ENCODE measurements around the gene SRPRA. TPM values are rescaled to one million over a fixed set of nuclear protein-coding genes. Genes with fewer than 3 reads are reported as not detected.
"Not testable (repeated sequence)": the region's sequence is repeated elsewhere in the genome, so short reads cannot be mapped to it uniquely, and the experiment has no call there.

Gene SRPRA
- 10 to 100 TPM; 79.3 to 89.1 (median 82.9) TPM for polyA plus RNA-seq (ENCODE audit: insufficient read length in 4 of 4)

DNA sequence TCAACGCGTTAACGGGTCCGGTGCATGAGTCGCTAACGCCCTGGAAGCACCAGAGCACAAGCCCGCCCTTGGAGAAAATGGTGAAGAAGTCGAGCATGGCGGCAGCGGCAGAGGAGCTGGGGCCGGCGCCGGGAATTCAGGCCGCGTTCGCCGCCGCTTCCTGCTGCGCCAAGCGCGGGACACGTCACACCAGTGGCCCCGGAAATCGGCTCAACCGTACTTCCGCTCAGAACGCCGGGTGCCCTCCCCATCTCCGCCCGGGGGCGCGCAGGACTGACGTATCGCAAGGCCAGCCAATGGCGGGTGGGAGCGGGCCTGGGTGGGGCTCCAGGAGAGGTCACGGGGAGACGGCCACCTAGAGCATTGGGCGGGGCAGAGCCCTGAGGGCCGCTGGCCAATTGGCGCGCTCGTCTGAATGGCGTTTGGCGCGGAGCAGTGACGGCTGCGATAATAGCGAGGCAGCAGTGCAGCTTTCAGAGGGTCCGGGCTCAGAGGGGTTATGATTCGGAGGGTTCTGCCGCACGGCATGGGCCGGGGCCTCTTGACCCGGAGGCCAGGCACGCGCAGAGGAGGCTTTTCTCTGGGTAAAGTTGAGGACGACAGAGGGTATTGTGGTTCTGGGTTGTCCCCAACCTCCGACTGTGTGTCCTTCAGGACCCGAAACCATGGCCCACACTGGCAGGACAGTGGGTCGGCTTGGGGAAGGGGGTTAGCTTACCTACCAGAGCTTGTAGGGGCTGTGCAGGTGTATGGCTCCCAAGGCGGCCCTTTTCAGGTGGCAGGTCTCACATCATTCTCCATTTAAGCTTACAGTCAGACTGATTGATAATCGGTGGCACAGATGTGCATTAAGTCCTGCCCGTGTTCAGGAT, at the start of gene SRPRA, which contains the start of gene FOXRED1:
Gene SRPRA, minus strand, starts transcription at position 188 of the 872 bp plus-strand sequence. Its CDS starts 91 bp downstream, at position 97.
Gene FOXRED1, plus strand, starts transcription at position 447 of the 872 bp plus-strand sequence. Its CDS starts 53 bp downstream, at position 500.
- DNase-seq (ENCODE audit: low read depth in 4 of 4, low spot score in 3 of 4) = peak; percentile 95 to 96 (median 96)

DNA sequence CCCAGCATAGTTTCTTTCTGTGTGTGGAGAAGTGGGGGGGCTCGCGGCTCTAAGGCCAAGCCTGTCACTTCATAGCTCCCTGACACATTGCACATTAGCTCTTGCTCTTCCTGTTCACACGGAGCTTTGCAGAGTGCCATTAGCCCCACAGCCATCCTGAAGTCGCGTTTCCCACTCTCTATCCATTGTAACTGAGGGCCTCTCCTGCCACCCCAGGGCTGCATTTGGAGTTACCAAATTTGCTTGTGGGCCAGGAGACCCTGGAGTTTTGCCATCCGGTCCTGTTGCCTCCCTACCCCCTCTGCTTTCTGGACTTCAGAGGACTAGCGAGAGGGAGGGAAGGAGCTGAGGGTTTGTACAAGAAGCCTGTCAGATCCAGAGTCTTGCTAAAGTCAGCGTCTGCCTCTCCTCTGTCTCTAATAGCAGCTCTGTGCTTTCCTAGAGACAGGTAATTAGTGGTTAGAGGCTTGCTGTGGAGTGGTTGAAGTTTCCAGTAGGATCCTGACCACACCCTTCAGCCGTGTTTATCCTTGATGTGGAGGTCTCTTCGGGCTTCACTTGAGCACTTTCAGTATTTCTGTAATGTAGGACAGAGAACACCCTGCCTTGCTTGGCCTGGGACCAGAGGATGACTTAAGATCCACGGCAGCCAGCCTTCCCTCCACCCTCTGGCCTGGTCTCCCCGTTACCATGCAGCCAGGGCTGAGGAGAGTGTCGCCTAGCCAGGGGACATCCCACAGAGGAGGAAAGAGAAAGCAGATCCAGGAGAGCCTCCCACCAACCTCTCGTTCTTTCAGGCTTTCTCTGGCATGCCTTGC, 49.3 kb upstream of the SRPRA start:
- no peak for DNase-seq (ENCODE audit: low read depth in 4 of 4, low spot score in 3 of 4)

GRCh38 chr11:126317432-126317755, 48.7 kb upstream of the SRPRA start:
- no peak for DNase-seq (ENCODE audit: low read depth in 4 of 4, low spot score in 3 of 4)

GRCh38 chr11:126313826-126314225, 45.1 kb upstream of the SRPRA start:
- DNase-seq (ENCODE audit: low read depth in 4 of 4, low spot score in 3 of 4) = no peak

GRCh38 chr11:126312961-126313360, 44.3 kb upstream of the SRPRA start:
- no peak for DNase-seq (ENCODE audit: low read depth in 4 of 4, low spot score in 3 of 4)

DNA sequence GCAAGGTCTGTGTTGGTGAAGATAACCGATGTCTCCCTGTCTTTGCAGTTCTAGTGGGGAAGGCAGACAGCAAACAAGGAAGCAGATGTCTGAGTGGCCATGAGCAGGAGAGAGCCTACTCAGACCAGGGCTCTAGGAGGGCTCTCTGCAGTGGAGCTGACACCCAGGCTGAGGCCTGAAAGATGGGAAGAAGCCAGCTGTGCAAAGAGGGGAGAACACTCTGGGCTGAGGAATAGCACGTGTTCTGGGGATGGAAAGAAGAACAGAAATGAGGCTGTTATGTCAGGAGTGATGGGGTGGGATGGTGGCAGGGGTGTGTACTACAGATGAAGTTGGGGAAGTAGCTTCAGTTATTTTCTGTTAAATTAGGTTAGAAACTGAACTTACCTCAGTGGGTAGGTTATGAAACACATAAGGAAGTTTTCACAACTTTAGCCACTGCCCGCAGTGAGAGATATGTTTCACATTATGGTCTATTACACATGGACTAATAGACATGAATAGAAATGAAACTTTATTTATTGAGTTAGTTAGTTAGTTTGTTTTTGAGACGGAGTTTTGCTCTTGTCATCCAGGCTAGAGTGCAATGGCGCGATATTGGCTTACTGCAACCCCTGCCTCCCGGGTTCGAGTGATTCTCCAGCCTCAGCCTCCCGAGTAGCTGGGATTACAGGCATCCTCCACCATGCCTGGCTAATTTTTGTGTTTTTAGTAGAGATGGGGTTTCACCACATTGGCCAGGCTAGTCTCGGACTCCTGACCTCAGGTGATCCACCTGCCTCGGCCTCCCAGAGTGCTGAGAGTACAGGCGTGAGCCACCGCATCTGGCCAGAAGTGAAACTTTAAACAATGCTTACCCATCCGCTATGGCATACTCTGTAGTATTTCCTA, 43.0 kb upstream of the SRPRA start:
- DNase-seq (ENCODE audit: low read depth in 4 of 4, low spot score in 3 of 4) = no peak

DNA sequence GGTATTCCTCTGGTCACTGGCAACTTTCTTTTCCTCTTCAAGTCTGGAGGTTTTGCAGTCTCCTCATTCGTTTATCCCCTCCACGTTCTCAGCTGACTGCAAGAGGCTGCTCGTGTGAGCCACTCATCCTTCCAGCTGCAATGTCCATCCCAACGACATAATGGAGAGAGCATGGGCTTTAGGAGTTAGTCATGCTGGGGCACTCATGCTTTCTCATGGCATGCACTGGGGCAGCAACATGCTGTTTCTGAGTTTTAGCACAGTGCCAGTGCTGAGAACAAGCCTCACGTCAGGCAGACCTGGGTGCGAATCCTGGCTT, 42.3 kb upstream of the SRPRA start:
- no peak for DNase-seq (ENCODE audit: low read depth in 4 of 4, low spot score in 3 of 4)

GRCh38 chr11:126310200-126310991, 41.7 kb upstream of the SRPRA start:
- DNase-seq (ENCODE audit: low read depth in 4 of 4, low spot score in 3 of 4) = peak in 3 of 4 donors; percentile 63 to 72 (median 69)

DNA sequence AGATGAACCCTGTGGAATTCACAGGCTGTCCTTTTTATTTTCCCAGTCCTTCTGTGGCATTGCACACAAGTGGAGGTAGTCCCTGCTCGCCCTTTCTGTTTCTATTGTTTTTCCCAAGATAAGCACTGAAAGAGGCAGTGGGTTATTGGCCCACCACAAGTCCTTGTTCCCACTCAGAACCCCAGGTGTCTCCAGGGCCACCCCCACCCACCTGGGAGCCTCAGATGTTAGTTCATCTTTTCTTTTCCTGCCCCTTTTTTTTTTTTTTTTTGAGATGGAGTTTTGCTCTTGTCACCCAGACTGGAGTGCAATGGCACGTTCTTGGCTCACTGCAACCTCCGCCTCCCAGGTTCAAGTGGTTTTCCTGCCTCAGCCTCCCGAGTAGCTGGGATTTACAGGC, 40.1 kb upstream of the SRPRA start:
- DNase-seq (ENCODE audit: low read depth in 4 of 4, low spot score in 3 of 4) = not testable (repeated sequence)

DNA sequence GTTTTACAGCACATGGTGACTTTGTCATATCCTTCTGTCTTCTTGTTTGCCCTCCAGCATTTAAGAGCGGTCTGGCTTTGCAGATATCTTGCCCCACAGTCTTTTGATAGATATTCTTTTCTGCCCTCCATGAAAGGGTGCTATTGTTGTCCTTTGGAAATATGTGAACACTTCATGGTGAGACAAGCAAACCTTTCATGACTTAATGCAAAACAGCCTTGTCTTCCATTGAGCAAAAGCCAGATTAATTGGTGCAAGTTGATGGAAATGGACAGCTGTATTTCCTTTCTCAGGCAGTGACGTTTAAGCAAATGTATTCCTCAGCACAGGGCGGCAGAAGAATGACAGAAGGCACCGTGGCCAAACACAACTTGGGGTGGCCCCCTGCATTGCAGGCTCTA, 39.6 kb upstream of the SRPRA start:
- DNase-seq (ENCODE audit: low read depth in 4 of 4, low spot score in 3 of 4) = no peak

DNA sequence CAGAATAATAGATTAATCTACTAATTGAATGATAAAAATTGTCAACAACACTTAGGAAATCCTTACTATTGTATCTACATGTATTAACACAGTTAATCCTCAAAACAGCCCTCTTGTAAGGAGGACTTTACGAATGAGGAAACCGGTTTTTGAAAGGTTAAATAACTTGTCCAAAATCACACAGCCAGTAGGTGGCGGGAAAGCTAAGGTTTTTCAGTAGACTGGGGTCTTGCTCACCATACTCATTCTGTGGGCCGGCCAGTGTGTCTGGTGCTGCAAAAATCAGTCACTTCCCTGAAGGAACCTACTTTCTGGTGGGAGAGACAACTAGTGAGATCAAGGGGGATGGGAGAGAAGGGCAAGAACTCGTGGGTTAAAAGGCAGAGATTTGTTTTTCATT, 39.0 kb upstream of the SRPRA start:
- no peak for DNase-seq (ENCODE audit: low read depth in 4 of 4, low spot score in 3 of 4)

DNA sequence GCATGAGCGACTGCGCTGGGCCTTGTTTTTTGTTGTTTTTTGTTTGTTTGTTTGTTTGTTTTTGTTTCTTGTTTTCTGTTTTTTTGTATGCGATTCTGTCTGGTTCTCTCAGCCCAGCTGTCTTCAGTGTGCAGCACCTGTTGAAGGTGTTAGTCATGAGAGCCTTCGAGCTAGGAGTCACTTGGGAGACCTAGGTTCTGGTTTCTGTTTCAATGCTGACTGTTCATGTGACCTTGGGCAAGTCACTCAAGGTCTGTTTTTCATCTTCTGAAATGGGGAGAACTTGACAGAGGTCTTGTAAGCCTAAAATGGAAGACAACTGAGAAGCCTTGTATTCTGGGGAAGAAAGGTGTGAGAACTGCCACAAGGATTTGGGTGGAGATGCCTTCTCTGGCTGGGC, 37.0 kb upstream of the SRPRA start:
- no peak for DNase-seq (ENCODE audit: low read depth in 4 of 4, low spot score in 3 of 4)

DNA sequence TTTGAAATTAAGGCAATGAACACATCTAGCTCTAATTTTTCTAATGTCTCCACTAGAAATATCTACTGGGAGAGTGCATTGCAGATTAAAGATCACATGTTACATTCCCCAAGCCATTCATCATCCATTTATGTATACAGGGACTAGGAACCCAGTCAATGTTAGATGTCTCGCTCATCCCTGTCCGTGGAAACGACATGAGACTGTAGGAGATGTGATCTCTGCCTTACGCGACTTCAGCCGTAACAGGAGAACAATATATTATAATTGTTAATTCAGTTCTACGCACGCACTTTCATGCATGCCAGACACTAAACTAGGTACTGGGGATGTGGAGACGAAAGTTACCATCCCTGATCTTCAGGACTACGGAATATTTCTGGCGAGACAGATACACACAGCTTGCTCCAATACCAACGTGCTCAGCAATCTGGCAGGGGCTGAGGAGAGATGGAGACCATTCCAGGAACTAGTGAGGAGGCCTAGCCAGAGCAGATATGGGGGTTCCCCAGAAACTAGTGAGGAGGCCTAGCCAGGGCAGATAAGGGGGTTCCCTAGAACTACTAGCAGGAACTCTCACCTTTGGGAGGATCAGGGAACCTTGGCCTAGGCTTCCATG, 35.9 kb upstream of the SRPRA start:
- DNase-seq (ENCODE audit: low read depth in 4 of 4, low spot score in 3 of 4) = no peak

DNA sequence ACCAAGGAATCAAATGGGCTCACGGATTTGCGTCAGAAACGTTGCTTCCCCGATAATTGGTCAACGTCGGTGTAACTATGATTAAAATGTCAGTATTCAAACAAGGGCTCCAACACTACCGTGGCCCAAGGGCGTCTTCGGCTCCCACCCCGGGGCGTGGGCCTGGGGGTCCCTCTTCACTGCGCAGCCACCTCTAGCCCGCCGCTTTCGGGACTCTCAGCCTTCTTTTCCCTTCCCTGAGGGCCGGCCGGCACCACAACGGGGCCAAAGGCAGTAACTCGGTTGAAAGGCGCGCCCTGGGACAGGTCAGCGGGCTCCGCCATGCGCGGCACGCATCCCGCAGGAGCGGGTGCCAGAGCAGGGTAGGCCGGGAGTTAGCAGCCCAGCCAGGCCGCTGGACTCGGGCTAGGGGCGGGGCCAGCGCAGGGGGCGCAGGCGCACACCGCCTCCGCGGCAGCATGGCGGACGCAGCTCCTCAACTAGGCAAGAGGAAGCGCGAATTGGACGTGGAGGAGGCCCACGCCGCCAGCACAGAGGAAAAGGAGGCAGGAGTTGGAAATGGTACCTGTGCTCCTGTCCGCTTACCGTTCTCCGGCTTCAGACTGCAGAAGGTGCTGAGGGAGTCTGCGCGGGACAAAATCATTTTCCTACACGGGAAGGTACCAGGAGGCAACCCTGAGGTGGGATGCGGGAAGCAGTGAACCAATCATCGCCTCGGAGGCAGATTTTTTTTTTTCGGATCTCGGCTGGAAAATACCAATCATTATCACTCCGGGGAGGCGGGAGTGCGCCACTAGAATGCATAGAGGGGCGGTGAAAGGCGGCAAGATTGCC, 35.1 kb upstream of the SRPRA start, which contains the start of gene DCPS:
Gene DCPS, plus strand, starts transcription at position 438 of the 834 bp plus-strand sequence. Its CDS starts 21 bp downstream, at position 459.
- DNase-seq (ENCODE audit: low read depth in 4 of 4, low spot score in 3 of 4) = peak in 3 of 4 donors; percentile 80 to 91 (median 85)

DNA sequence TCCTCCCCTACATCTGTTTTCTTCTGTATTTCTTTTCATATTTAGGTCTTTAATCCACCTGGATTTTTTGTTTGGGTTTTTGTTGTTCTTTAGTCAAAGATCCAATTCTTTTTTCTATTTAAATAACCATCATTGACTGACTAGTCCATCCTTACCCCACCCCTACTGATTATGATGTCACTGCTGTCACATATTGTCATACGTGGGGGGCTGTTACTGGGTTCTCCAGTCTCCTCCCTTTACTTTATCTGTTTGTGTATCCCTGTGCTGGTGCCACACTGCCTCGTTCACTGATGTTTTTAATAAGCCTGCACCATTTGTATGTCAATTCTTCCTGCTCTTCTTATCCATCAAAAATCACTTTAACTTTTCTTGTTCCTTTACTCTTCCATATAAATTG, 28.3 kb upstream of the SRPRA start:
- DNase-seq (ENCODE audit: low read depth in 4 of 4, low spot score in 3 of 4) = no peak

DNA sequence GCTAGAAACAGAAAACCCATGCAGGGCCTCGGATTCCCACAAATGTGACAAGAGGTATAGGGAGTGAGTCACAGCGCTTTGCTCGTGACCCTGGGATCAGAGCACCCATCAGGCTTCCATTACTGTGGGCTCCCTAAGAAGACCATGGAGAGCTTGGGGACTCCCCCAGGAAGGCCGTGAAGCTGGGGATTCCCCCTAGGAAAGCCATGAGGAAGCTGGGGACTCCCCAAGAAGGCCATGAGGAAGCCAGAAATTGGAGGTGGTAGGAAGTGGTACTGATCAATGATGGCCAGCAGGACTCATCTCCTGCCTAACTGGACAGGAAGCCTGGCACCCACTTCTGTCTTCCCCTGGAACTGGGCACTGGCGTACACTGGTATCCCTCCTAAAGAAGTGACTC, 25.0 kb upstream of the SRPRA start:
- DNase-seq (ENCODE audit: low read depth in 4 of 4, low spot score in 3 of 4) = no peak

GRCh38 chr11:126290887-126291286, 22.2 kb upstream of the SRPRA start:
- no peak for DNase-seq (ENCODE audit: low read depth in 4 of 4, low spot score in 3 of 4)

DNA sequence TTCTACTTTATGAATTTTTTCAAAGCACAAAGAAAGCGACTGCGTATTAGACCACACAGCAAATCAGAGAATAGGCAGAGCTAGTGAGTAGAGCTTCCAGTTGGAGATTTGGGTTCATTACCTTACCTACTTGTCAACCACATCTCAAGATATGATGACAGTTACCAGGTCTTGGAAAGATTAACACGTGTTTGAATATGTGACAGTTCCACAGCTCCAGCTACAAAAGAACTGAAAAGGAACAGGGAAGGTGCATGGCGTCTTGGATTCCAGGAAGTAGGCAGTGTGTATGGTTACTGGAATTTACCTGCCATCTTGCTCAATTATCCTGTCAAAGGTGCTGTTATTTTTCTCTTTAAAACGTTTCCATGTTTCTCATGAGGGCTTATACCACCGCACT, 19.5 kb upstream of the SRPRA start:
- DNase-seq (ENCODE audit: low read depth in 4 of 4, low spot score in 3 of 4) = no peak

Measured in right renal pelvis (tissue), 4 donors.